Glomerular endothelial cell (primary cell): ENCODE measurements around the gene ELMOD1. TPM values are rescaled to one million over a fixed set of nuclear protein-coding genes. Genes with fewer than 3 reads are reported as not detected.
"Not testable (repeated sequence)": the region's sequence is repeated elsewhere in the genome, so short reads cannot be mapped to it uniquely, and the experiment has no call there.

Experiments
- DNase-seq: peaks from one replicate; pipeline ENCODE4 v3.0.0-alpha.2; 2011; ENCODE audit warnings: low read depth, low spot score; ENCODE audit errors: extremely low read depth
- total RNA-seq: library from RNA; depleted of rRNA; stranded (reverse); fragments of >200 nt; gene quantifications from 2 replicates; pipeline ENCODE4 v1.2.3, GENCODE V29; 2015

Gene ELMOD1
- not detected in 2 replicates for total RNA-seq

DNA sequence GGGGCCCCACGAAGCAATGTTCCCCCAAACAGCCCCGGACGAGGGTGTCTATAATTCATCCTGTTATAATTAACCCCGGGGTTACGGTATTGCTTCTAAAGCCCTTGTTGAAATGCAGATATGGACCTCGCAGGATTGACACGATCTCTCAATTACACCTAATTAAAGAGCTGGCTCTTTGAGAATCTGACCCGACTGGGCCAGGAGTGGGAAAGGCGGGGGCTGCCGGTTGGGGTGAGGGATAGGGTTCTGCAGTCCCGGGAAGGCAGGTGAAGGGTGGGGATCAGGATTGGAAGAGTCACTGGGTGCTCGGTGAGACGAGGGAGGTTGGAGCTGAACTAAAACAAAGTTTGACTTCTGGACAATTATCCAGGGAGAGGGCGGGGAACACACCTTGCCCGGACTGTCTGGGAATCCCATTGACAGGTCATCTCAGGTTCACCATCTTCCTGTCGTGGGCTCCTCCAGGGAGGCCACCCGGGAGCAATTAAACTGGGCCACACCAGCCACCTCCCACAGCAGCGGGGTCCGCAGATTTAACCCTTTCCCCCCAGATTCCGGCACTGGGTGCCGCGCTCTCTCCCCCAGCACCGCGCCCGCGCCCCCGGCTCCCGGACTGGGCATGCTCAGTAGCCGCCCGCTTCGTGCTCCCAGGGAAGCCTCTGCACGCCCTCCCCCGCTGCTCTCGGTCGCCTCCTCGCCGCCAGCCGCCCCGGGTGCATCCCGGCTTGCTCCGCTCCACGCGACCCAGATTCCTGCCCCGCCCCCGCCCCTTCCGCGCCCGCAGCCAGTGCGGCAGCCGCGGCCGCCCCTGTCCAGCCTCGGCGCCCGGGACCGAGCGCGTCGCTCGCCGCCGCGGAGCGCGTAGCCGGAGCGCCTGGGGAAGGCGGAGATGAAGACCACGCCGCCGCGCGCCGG lies at the start of gene ELMOD1:
Gene ELMOD1, plus strand, starts transcription at position 688 of the 918 bp plus-strand sequence. CDS start 27,043 bp downstream, outside the sequence.
- no peak for DNase-seq

DNA sequence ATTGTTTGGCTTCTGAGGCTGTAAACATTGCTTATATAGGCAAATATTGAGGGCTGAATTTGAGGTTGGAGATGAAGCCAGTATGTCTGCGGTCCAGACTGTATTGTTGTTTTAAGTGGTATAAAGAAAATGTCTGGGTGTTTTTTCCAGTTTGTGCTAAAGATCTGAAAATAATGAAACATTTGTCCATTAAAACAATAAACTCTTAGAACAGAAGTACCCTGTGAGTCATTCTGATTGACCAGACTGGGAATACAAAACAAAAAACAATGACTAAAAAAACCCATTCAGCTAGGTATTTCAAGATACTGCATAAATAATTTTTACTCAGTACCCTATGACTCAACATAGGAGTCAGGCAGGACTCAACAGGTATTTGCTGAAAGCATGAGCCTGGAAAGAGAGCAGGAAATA lies 45.8 kb upstream of the ELMOD1 start:
- peak; percentile 47 for DNase-seq

DNA sequence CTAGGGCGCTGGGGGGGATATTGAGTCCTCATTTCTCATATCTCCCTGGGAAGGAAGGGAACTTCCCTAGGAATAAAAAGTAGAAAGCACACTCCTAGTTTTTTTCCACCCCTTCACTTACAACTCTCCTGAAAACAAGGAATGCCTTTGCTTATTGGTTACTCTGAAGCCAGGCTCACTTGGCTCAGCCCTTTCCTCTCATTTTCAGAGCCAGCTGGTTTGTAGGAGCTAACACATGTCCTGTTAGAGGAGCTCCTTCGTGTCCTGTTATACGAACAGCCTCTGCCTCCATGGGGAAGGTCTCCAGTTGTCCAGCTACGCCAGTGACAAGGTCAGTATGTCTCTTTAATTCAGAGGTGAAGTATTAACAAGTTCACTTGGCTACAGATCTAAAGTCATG lies 43.0 kb upstream of the ELMOD1 start:
- no peak for DNase-seq

DNA sequence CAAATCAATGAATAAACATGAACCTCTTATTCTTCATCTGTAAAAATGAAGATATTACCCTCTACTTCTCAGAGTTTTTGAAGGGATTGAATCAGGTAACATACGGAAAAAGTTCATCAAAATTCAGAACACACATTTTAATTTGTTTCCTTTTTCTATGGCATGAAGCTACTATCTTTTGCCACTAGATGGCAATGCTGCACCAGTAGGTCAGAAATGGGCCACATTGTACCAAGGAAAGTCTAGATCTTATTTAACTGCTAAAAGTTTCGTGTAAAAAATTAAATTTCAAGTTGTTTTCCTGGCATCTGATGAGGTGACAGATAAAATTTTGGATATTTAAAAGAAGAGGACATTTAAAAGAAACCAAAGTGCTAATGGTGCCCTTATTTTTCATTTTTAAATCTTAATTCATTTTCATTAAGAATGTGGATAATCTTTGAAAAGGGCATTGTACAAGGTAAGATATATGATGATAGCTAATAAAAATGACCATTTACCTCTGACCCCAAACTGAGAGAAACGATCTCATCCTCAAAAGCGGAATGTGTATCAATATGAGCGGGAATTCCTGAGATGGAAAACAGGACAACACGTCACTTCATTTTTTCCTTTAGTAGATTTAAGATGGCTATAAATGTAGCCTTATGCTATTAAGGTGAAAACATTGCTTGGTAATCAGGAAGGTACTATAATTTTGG lies 41.5 kb upstream of the ELMOD1 start:
- no peak for DNase-seq

DNA sequence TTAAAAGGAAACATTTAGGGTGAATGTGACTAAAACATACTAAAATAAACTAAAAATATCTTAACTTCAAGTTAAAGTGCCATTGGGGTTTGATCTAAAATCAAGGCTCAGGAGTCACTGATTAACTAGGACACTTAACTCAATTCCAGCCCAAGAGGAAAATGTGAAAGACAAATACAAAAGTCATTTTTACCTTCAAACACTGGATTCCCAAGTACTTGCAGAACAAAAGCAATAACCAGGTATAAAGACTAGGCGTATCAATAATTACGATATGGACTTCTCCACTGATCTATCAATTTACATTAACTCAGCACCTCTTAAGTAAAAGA lies 41.0 kb upstream of the ELMOD1 start:
- no peak for DNase-seq

DNA sequence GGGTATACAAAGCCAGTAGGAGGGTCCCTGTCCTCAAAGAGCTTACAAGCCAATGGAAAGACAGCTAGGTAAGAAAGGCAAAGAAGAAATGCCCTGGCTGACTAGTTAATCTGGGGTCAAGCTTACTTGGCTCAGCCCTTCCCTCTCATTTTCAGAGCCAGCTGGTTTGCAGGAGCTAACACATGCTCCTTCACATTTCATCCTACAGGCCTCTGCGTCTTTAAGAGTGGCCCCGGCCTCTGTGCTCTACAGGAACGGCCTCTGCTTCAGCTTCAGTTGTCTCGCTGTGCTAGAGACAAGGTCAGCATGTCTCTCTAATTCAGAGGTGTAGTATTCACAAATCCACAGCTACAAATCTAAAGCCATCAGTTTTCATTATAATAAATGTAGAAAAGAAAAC lies 40.6 kb upstream of the ELMOD1 start:
- no peak for DNase-seq

DNA sequence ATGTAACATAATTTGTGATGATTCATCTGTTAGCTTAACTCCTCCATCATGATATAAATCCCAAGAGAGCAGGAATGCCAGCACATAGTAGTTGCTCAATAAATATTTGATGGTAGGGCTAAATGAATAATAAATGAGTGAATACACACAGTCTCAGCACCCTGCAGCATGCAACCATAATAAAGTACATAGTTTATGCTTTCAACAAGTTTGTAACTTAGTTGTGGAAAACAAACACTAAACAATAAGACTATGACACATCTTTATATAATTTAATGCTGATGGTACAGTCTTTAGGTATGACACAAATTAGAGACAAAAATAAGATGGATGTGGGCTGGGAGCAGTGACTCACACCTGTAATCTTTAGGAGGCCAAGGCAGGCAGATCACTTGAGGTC lies 29.3 kb upstream of the ELMOD1 start:
- no peak for DNase-seq

DNA sequence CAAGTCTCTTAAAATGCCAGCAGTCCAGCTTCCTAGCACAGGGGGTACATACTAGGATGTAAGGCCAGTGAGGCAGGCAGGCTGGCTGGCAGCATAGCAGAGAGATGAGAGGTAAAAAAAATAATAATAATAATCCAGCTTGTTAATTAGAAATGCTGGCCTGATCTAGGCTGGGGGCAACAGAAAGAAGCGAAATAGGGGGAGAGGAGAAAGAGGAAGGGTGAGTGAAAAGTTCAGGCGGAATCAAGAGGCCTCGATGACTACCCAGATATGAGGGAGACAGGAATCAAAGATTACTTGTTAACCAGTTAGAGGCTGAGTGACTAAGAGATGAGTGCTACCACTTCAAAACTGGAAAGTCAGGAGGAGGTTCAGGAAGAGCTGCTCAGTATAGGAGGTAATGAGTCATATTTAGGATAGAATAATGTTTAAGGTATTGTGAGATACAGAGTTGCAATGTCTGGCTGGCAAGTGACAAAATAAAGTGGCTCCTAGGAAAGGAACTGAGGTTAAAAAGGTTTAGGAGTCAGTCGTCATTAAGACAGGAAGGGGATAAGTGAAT lies 28.2 kb upstream of the ELMOD1 start:
- DNase-seq = peak; percentile 54

DNA sequence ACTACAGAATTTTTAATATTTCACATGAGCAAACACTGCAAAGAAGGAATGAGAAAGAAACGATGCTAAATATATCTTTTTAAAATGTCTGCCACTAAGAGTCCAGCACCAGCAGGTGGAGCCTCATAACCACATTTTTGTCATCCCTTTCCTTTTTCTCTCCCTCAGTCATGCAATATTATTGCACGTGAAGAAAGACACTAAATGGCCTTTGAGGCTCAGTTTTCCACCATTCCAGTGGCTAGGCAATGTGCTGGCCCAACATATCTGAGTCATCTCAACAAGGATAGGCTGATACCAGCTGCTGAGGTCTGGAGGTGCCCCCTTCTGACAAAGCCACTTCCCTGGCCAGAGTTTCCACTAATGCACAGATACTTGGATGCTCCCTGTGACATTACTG lies 27.2 kb upstream of the ELMOD1 start:
- no peak for DNase-seq

DNA sequence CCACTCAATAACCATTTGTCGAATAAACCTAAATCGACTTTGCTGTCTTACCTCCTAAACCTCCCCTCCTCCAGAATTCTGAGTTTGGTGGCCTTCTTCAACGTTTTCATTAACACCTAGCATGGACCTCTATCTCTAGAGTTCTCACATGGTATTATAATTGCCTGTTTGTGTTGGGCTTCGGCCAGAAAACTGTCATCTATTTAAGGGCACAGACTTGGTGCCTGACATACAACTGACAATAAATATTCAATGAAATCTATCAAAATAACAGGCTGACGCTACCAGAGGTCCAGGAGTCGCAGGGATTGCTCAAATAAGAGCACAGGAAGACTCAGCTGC lies 26.1 kb upstream of the ELMOD1 start:
- DNase-seq = no peak

DNA sequence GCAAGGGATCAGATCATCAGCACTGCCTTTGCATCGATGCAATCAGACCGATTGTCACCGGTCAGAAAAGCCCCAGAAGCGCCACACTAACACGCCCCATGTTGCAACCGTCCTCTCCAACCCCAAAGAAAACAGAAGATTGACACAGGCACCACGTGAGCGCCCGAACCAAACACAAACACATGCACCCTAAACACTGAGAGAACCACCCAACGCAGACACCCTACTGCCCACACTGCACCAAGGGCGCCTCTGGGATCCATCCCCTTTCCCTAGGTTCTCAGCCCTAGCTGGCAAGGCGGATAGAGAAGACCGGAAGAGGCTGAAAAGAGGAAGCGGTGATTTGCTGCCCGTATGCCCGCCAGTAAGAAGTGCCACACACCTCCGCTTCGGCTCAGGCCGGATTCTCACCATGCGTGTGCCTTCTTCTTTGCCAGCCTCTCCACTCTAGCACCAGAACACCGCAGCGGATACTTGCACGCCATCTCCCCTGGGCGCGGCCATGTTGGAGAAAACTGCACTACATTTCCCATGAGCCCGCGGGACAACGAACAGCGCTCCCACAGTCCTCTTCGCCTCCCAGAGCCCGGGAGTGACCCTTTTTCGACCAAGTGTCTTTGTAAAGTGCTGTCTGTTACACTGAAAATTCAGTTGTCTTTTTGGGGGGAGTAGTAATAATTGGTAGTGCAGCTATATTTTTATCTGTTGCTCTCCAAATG lies 25.6 kb upstream of the ELMOD1 start, which contains the start of gene ALKBH8:
Gene ALKBH8, minus strand, starts transcription at position 517 of the 719 bp plus-strand sequence. CDS start 4,842 bp downstream, outside the sequence.
- no peak for DNase-seq

DNA sequence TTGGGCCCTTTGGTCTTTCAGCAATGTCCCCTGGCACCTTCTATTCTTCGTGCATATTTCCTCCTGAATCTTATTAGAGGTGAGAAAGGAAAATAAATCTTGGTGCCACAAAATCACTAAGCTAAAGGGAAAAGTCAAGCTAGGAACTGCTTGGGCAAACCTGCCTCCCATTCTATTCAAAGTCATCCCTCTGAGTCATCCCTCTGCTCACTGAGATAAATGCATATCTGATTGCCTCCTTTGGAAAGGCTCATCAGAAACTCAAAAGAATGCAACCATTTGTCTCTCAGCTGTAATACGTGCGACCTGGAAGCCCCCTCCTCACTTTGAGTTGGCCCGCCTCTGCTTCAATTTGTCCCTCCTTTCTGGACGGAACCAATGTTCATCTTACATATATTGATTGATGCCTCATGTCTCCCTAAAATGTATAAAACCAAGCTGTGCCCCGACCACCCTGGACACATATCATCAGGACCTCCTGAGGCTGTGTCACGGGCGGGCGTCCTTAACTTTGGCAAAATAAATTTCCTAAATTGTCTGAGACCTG lies 24.9 kb upstream of the ELMOD1 start:
- DNase-seq = not testable (repeated sequence)

DNA sequence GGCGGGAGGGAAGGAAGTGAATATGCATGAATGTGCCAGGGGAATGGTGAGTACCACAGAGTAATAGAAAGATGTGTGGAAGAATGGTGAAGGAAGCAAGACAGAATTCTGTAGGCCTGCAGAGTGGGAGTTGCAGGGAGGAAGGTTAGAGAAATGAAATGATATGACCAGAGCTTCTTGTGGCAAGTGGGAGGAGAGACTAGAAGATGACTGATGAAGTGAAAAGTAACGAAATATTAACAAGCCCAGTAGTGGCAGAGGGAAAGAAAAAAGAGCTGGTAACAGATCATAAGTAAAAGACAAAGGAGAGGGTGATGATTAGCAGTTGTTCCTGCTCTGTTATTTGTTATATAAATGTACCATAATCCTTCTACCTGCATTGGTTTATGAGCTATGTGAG lies 24.4 kb upstream of the ELMOD1 start:
- no peak for DNase-seq

DNA sequence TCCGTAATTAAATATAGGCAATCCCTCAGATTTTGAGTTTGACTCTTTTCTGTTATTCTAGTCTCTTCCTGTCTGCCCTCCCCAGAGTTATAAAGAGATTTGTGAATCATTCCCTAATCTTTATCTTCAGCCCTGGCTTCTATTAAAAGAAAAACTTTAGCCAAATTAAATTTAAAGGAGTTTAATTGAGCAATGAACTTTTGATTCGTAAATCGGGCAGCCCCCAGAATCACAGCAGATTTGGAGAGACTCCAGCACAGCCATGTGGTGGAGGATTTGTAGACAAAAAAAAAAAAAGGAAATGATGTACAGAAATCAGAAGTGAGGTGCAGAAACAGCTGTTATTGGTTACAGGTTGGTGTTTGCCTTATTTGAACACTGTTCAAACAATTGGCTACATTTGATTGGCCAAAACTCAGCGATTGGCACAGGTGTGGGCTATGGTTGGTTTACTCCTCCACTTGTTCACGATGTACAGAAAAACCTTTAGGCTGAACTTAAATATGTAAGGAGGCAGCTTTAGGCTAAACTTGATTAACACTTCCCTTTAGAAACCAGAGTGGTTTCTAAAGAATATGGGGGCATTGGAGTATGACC lies 23.1 kb upstream of the ELMOD1 start:
- DNase-seq = no peak

DNA sequence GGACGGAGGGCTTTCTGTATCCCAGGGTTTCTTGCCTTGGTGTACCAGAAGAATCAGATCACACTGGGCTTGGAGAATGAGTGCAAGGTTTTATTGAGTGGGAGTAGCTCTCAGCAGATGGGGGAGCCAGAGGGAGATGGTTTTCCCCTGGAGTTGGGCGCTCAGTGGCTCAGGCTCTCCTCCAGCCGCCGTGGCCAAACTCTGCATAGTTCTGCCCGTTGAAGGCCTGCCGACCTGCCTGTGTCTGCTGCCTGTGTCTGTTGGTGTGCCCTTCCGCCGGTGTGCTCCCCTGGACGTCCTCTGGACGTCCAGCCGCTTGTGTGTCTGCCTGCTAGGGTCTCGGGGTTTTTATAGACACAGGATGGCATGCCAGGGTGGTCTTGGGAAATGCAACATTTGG lies 20.9 kb upstream of the ELMOD1 start:
- no peak for DNase-seq

DNA sequence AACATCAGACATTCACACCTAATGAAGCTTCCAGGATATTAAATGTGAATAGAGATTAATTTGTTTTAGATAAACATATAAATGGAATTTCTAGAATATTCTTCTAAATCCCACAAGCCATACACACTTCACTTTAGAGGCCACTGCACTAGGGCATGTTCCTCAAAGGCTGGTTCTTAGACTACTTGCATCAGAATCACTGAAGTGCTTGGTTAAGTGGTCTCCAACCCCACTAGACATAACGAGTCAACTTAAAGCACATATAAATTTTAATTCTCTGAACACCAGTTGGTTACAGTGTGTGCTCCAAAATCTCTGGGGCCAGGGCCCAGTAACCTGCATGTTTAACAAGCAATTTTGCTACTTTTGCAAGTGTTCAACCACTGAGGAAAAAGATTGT lies 17.5 kb upstream of the ELMOD1 start:
- DNase-seq = no peak

DNA sequence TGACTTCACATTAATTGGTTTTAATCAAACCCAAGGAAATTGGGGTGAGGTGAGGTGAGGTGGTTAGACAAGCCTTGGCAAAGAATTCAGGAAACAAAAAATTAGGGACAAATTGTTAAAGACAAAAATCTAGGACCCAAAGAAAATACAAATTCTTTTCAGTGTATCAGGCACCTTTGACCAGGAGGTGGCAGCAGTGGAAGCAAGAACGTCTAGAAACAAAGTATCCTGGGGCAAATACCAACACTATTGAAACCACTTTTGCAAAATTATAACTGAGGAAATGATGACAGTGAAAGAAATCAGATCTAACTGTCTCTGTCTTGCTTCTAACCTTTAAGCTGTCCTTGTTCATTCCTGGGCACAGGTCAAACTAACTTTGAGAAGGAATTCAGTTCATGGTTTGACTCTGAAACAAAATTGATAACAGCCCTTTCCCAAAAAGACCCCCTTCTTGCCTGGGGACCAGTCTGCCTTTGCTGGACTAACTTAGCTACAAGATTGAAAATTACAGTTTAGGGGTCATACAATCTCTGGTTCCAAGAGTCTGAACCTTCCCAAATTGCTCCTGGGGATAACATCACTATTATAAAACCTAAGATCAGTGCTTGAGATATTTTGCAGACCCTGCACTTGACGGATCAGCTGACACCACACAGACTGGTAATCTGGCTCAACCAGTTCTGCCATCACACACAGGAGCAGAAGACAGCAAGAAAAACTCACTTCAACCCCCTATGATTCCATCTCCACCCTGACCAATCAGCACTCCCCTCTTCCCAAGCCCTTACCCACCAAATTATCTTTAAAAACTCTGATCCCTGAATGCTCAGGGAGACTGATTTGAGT lies 14.2 kb upstream of the ELMOD1 start:
- DNase-seq = not testable (repeated sequence)

DNA sequence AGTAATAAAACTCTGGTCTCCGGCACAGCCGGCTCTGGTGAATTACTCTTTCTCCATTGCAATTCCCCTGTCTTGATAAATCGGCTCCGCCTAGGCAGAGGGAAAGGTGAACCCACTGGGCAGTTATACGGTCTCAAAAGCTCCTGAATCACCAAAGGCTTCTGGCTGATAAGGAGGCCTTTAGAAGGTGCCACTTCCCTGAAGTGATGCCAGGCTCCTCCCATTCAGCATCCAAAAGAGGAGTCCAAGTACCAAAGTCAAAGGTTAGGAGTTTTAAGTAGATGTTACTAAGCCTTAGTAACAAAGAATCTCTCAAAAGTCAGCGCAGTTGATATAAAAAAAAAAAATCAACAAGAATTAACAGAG lies 13.6 kb upstream of the ELMOD1 start:
- no peak for DNase-seq

DNA sequence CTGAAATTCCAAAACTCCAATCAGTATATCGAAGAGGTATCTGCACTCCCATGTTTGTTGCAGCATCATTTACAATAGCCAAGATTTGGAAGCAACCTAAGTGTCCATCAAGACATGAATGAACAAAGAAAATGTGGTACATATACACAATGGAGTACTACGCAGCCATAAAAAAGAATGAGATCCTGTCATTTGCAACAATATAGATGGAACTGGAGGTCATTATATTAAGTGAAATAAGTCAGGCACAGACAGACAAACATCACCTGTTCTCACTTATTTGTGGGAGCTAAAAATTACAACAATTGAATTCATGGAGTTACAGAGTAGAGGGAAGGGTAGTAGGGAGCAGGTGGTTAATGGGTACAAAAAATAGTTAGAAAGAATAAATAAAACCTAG lies 11.8 kb upstream of the ELMOD1 start:
- not testable (repeated sequence) for DNase-seq

DNA sequence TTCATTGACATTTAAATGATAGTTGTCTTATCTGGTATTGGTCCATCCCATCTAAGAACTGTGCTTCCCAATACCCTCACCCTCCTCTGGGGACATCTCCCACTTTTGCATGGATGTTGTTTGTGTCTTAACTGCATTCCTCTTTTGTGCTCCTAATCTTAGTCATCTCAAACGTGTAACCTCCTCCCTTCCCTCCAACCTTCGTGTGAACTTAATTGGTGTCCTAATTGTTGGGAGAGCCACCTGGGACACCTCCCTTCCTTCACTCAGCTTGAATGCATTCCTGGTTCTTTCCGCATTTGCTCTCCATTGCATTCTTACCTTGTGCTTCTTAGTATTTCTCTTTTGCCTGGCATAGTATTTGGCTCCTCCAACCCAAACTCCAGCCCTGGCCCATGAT lies 9.8 kb upstream of the ELMOD1 start:
- DNase-seq = no peak
